Measurements from ENCODE around the gene CFAP65.

Gene CFAP65

GRCh38 chr2:219030177-219030940, 11.0 kb downstream of the CFAP65 start:
- DNase-seq: no peak

GRCh38 chr2:219029829-219030165, 11.5 kb downstream of the CFAP65 start:
- peak; percentile 73 for DNase-seq

- DNase-seq: no peak
Observed at GRCh38 chr2:219028996-219029828, 12.1 kb downstream of the CFAP65 start.

DNA sequence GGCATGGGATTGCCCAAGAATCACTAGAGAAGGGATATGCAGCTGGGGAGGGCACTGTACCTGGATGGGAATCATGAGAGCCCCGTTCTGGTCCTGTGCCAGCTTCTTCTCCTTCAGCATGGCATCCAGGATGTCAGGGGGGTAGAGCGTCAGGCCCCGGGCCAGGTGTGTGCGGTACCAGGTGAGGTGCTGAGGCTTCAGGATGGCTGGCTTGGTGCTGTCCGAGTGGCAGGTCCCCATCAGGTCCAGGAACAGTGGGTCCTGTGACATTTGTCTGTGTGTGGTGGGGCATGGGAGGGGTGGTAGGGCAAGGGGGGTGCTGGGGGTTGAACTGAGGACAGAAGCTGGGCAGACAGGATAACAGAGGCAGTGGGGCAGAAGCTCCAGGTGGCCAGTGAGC, 13.2 kb downstream of the CFAP65 start:
- no peak for DNase-seq

GRCh38 chr2:219027511-219028055, 13.7 kb downstream of the CFAP65 start:
- no peak for DNase-seq

GRCh38 chr2:219026946-219027345, 14.4 kb downstream of the CFAP65 start:
- DNase-seq: no peak

- no peak for DNase-seq
Observed at GRCh38 chr2:219025637-219026585, 15.4 kb downstream of the CFAP65 start.

- DNase-seq: no peak
Observed at GRCh38 chr2:219024059-219024458, 17.3 kb downstream of the CFAP65 start.

DNA sequence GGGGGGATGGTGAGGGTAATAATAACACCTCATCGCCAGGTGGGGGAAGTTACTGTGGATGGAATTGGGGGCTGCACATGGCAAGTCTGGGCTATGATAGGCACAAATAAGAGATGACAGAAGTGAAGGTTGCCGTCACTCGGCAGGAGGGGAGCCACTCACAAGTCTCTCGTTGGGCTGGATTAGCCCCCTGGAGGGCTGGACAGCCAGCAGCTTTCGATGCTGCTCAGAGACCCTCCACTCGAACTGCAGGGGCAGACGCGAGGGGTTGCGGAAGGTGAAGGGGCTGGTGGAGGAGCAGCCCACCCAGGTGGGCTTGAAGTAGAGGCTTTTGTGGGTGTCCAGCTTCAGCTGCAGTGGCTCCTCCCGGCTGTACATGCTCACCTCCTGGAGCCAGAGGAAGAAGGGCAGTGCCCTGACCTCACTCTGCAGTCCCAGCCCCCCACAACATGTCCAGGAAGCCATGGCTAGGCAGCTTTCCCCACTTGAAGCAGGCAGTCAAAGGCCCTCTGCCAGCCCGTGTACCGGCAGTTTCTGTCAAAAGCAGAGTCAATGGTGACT, 18.2 kb downstream of the CFAP65 start:
- no peak for DNase-seq

DNA sequence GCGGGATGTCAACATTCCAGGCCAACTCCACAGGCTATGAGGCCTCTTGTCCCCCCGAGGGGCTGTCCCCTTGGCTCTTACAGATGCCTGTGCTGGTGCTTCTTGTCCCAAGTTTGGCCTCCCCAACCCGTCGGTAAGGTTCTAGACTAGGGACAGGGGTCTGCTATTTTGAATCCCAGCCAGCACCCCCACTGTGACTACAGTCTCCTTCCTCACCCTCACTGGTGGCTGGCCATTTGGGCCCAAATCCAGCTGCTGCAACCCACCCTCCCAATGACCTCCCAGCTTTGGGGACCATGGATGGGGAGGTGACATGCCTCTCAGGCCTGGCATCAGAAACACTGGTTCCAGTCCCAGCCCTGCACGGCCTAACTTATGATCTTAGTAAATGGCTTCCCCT, 18.7 kb downstream of the CFAP65 start:
- DNase-seq: no peak

- no peak for DNase-seq
Observed at GRCh38 chr2:219022041-219022440, 19.3 kb downstream of the CFAP65 start.

- DNase-seq: no peak
Observed at GRCh38 chr2:219021591-219021990, 19.7 kb downstream of the CFAP65 start.

GRCh38 chr2:219020604-219021365, 20.5 kb downstream of the CFAP65 start:
- no peak for DNase-seq

DNA sequence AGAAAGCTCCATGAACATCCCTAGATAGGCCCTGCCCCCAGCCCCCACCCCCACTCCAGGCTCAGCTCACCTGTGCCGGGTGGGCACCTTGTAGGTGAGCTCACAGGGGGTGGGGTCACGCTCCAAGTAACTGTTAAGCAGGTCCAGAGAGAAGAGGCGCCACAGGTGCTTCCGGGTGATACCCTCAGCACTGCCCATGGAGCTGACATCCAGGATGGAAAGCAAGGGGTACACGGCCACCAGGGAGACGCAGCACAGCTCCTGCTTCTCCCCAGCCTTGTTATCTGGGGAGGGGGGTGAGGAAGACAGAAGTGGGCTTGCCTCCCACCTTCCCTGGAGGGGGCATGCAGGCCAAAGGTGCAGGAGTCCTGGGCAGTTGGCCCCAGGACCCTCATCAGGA, 21.9 kb downstream of the CFAP65 start:
- no peak for DNase-seq

DNA sequence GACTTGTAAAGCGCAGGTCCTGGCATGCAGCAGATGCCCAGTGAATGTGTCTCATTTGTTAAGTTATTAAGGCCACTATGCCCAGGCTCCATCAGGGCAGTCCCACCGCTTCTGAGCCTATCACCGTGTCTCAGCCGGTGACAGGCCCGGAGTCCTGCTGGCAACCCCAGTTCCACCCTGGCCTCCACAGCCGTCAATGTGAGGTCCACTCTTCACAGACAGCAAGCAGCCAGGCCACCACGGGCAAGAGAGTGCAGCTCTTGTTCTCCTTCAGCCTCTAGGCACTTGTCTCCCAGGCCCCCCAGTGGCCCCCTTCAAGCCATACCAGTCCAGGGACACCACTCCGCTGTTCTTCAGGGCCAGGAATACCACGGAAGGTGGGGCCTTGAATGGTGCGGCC, 22.6 kb downstream of the CFAP65 start:
- DNase-seq: no peak

- DNase-seq: no peak
Observed at GRCh38 chr2:219018286-219018685, 23.0 kb downstream of the CFAP65 start.

DNA sequence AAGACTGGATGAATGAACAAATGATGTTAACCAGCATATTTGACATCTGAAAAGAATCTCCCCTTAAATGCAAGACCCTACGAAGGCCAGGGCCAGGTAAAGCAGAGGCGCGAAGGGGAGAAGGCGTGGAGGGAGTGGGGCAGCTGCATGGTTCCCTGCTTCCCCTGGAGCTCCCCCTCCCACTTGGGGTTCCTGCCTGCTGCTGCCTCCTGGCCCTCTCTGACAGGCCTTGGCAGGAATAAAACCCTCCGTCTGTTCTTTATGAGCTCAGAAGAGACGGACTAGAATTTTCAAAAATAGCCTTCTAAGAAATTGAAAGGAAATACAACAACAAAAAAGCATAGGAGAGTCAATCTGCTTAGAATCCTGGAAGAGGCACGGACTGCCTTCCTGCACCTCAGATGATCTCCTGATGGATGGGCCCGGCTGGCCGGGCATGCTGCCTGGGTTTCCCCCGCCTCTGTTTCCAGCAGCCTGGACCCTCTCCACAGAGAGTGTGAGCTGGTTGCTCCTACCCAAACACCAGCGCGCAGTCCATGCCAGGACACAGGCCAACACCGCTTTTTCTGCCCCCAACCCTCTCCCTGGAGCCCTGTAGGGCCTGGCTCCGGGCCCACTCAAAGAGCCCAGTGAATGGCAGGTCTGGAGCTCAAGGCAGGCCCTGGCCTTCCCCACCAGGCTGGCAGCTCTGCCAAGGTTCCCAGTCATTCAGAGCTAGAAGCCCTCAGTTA, 23.9 kb downstream of the CFAP65 start:
- no peak for DNase-seq

DNA sequence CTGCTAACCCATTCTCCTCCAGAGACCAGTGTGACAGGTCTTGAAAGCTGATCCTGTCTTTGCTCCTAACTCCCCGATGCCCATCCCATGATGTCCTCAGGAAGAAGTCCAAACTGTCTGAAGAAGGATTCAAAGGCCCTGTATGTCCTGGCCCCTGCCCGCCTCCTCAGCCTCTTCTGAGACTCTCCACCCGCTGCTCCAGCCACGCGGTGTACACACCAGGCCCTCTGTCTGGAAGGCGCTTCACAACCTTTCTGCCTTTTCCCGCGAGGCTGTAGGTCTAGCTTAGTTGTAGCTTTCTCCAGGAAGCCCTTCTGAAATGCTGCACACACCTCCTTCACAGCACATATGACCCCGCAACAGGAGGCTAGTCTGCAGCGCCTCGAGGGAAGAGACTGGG, 24.6 kb downstream of the CFAP65 start:
- no peak for DNase-seq

DNA sequence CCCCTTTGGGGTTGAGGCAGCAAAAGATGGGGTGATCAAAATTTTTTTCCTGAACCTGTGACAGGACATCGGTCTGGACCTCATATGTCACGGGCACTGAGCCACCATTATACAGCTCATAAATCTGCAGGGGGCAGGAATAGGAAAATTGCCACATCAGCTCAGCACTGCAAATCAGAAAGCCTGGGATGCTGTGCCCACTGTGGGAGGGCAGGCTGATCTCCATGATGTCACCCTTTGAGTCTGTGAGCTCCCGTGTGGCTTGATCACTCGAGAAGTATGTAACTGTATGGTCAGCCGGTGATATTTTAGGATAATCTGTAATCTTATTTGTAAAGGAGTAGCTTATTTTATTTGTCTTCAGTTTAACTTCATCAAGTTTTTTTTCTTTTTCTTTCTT, 30.4 kb downstream of the CFAP65 start:
- no peak for DNase-seq

- no peak for DNase-seq
Observed at GRCh38 chr2:219010162-219010756, 31.1 kb downstream of the CFAP65 start.

DNA sequence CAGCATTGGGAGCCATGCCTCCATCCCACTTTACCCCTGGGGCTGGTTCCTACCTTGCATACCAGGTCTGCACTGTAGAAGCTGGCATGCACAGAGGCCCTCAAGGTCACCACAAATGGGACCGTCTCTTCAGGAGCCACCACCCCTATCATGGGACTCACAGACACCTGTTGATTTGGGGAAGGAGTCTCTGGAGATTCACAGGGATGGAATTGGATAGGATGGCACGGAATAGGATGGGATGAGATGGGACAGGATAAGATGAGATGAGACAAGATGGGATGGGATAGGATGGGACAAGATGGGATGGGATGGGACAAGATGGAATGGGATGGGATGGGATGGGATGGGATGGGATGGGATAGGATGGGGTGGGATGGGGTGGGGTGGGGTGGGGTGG, 32.0 kb downstream of the CFAP65 start:
- DNase-seq: no peak

Data from activated CD4-positive, alpha-beta T cell treated with anti-CD3 and anti-CD28 coated beads, Interleukin-2, amount 50 U/mL, for 1 hour (primary cell).